Stimulated activated CD4-positive, alpha-beta T cell treated with anti-CD3 and anti-CD28 coated beads, Interleukin-12 subunit alpha, Interleukin-12 subunit beta, amount 100 ng/mL, for 24 hours (primary cell): ENCODE results near the gene AUTS2.

Experiments
- DNase-seq, 2 experiments: peaks; one replicate each; pipeline ENCODE4 v3.0.0-alpha.2; 2020; ENCODE audit warnings: low read depth in 2 of 2

AUTS2 gene

DNA sequence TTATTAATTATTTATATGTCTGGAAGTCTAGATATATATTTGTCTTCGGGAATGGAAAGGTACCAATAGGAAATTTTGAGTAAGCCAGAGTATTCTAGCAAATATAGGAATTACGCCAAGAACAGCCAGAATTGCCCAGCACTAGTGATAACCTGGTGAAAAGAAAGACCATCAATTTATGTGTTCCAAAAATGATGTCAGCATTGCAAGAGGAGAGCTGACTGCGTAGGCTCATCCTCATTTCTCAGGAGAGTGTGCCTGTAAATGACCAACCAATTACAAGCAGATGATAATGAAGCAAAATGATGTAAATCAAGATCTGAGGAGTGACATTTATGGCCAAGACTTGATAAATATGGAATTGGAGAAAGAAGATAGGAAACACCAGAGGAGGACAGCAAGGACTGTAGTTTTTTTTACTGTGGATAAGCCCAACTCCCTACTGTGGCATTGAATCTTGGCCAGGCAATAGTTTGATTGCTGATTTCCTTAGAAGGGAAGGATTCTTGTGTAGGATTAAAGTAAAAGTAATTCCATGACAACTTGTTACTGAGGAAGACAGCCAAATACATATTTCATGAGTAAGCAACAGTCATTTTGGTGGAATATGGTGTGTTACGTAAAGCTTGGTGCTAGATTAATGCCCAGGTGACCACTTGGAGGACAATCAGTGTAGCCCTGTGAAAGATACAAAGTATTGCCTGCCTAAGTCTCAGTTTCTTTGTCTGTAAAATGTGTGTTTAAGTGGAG, 590.8 kb downstream of the AUTS2 start:
- DNase-seq = no peak

DNA sequence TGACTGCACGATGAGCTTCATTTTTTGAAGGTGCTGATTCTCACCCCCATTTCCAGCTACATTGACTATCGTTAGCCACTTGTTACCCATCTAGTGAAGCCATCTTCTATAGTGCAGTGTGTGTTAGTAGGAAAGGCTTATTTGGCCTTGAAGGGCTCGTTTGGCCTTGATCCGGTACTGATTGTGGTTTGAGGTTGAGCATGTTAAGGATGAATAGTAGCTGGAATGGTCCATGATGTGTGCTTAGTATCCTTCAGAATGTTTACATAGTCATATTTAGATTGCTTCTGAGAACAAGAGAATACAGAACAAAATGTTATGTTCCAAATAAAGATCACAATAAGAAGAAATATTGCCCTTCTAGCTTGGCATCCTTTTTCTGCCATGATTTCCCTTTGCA, 591.5 kb downstream of the AUTS2 start:
- no peak for DNase-seq

DNA sequence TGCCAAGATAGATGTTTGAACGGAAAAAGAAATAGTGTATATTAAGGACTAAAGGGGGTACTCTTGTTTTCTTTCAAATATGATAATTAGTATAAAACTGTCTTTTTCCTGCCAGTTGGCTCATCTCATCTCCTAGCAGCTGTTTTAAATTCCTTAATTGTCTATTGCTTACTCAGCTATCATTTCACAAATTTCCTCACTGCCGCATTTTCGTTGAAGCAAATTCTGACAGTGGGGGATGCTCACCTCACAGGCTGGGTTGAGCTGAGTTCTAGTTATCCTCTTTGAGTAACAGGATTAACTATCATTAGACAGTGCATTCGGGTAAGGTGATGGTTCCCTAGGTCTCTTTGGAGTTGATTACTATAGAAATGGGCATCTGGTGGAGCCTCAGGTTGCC, 592.0 kb downstream of the AUTS2 start:
- DNase-seq = no peak

DNA sequence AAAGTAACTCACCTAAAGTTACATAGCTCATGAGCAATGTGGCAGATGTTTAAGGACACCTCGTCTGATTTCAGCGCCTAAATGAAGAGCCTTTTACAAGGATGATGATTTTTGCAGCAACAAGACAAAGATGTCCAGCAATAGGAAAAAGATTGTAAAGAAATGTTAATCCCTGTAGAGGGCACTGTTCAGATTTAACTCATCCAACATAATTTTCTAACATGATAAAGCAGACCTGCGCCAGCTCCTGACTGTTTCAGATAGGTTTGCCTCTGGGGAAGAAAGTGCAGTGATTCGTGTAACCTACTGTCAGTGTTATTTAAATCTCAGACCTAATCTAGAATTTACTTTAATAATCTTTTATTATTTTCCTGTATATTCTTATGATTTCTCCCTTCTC, 595.2 kb downstream of the AUTS2 start:
- DNase-seq = no peak

DNA sequence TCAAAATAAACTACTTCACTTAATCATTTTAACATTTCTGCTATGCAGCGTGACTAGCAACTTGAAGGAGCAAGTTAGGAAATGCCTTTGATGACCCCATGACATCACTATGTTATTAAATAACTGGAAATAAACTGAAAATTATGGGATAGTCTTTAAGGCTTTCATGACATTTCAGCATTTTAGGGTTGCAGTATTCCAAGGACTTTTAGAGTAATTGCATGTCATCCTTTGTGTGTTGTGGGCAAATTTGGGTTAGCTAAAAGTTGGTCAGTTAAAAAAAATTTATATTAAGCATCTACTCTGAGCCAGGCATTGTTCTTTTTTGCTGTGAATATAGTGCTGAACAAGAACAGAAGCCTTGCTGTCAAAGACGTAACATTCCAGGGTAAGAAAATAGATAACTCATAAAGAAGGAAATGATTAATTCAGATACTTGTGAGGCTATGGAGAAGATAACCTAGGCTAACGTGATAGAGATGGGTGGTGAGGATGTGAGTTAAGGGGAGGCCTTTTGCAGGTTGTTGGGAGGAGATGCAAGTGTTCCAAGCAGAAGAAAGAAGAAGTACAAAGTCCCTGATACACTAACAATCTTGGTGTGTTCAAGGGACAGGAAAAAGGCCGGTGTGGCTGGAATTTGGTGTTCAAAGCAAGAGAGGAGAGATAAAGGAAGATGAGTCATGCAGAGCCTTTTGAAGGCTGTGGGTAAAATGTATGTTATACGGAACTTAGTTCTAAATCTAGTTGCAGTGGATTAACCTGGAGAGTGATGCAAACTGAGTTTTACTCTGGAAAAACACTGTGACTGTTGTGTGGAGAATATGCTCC, 610.2 kb downstream of the AUTS2 start:
- DNase-seq = no peak

DNA sequence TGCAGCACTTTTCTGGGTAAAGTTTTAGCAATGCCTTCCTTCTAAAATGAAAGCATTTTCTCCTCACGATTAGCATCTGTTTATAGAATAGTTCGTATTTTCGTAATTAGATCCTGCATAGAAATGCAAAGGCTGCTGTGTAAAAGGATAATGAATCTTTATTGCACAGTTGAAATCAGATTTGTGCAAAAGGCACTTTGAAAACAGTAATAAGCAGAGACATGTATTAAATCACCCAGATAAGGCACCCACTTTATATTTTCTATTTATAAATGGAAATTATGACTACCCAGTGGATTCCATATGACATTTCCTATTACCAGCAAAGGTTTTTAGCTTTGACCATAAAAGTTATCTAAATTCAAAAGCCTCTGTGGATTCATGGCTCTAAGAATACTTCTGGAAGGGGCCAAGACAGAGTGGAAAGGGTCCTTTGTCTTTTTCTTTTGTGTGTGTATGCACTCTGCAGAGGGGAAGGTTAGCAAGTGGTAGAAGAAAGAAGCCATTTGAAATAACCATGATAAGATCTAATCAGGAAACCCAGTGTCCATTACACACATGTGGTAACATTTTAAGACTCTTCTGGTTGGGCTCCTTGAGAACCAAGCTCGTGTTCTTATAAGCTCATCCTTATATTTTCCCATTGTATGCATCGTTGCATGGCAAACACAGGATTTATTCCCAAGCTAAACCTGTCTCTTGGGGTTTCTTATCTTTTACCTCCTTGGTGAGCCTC, 612.1 kb downstream of the AUTS2 start:
- DNase-seq = no peak

DNA sequence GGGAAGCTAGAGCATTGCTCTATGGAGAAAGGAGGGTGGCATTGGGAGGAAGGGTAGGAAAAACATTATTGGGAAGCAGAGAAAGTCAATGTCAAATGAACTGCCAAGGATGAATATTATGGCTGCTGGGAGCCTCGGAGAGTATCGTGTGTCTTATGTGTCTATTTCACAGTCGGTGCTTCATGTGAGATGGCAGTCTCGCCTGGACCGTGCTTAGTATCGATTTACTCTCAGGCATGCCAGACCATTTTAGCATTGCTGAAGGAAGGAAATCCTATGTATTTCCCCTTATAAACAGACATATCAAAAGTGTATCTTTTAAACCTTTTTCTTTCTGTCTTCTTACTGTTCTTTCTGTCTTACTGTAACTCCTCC, 612.6 kb downstream of the AUTS2 start:
- DNase-seq = no peak

DNA sequence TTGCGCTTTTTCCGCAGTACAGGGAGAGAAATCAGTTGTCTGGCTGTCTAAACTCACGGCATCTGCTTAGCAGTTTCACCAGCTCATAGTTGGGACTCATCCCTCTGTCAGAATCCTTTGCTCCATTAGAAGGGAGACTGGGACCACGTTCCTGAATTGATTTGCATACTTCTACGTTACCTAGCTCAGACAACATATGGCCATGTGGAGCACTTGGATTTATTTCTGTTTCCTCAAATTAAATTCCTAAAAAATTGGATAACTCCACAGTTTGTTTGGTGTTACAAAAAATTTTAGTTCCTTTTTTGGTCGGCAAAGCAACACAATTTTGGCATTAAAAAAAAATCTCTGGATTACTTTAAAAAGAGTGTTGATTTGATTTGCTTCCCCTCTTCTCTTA, 614.0 kb downstream of the AUTS2 start:
- DNase-seq = no peak

DNA sequence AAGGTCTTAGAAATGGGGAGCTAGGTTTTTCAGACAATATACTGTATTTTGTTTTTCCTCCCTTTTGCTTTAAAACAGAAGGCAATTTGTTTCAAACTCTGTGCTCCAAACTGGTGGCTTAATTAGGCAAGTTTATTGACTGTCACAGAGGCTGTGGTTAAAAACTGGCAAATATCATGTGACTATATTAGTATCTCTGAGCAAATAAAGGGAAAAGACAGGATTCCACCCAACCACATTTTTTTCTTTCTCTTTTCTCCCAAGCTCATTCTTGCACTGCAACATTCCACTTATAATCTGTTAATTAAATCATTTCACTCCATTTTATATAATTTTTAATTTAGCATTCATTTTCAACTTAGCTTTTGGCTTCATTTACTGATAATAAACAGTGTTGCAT, 615.8 kb downstream of the AUTS2 start:
- DNase-seq = no peak

DNA sequence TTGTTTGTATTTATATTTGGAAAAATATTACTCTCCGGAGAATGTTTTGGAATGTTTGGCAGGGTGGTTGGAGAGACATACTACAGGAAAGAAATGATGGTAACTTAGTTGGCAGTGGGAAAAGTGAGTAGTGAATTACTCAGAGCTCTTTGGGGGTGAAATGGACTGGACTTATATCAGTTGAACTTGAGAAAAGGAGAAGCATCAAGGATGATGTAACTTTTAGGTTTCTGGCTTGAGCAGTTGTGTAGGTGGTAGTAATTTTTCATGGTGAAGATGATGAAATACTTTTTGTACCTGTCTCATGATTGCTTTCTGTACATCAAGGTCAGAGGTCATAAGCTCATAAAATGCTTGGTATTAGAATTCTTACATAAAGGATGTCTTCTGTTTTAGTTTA, 617.2 kb downstream of the AUTS2 start:
- DNase-seq = no peak

DNA sequence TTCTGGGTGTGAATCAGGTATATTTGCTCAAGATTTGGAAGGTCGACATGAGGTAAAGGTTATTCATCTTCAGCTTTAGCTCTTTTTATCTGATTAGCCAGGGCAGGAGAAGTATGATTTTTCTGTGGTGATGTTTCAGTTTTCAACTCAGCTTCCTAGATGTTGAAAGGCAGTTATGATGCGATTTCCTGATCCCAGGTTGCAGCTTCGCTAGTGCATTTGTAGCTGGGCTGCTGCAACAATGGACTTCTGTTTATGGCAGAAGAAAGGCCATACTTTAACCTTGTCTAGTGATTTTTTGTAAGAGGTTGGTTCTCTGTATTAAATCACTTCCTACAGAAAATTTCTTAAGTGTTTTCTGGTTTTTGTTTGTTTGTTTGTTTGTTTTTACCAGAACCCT, 619.3 kb downstream of the AUTS2 start:
- no peak for DNase-seq

DNA sequence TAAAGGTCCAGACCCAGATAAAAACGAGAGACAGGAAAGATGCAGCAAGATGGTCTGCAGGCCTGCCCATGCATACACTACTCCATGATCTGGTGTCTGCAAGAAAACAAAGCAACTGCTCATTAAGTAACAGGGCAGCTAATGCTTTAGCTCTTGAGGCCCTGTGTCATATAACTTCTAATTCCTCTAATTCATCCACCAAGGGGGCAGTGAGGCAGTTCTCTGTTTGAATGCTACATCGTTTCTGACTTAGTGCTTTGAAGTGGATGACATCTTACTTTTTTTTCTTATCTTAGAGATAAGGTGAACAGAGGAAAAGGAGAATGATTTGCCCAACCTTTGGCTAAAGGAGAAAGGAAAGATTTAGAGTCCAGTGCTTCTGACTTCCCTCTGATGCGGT, 619.7 kb downstream of the AUTS2 start:
- DNase-seq = no peak

DNA sequence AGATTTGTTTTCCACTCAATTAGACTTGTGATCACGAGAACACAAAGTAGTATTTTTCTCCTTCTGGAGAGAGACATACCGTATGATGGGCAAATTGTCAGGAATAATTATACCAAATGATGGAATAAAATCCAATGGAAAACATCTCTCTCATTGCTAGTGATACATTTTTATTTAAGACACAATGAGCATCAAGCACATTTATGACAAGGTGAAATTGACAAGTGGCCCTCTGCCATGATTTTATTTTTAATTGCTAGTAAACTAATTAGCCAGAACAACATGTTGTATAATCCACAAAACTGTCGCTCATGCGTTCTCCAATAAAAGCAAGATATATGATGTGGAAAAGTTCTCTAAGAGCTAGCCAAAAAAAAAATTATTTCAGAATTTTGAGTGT, 620.8 kb downstream of the AUTS2 start:
- no peak for DNase-seq

DNA sequence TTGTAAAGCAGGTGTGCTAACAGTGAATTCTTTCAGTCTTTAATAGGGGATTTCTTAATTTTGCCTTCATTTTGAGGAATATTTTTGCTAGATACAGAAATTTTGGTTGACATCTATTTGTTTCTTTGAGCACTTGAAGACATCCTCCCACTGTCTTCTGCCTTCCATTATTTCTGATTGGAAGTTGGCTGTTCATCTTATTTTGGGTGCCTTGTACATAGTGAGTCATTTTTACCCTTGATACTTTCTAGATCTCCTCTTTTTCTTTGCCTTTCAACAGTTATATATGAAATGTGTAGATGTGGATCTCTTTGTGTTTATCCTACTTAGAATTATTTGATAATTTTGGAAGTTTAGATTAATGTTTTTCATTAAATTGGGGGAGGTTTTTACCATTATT, 631.0 kb downstream of the AUTS2 start:
- DNase-seq = no peak

DNA sequence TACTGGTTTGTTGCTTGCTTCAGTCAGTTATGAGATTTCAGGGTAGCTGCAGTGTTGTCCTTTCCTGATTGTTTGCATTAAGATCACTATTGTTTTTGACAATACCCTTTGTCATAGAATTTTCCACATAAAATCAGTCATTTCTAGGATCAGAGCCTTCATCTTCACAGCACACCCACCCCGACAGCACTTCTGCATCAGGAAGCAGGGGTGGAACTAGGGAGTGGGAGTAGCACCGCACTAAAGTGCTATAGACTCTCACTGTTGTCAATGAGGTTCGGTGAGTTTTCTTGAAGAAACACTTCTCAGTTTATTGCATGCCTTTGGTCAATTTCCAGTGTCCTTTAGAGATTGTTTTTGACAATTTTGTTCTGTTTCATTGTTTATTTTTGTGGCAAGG, 632.5 kb downstream of the AUTS2 start:
- no peak for DNase-seq

DNA sequence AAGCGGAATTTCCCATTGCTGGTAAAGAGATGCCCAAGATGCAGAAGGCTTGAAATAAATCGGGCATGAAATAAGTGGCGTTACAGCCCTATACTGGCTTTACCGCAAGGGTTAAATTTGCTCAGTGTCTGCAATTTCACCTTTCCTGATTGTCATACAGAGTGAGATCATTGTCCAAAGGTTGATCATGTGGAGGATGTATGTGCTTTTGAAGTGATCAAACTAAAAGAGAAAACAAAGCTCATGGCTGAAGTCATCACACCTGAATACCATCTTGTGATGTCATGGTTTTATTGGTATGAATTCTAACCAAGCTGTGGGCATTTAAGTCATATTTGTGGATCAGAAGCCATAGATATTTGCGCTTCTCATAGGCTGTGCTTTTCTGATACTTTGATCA, 635.5 kb downstream of the AUTS2 start:
- no peak for DNase-seq

DNA sequence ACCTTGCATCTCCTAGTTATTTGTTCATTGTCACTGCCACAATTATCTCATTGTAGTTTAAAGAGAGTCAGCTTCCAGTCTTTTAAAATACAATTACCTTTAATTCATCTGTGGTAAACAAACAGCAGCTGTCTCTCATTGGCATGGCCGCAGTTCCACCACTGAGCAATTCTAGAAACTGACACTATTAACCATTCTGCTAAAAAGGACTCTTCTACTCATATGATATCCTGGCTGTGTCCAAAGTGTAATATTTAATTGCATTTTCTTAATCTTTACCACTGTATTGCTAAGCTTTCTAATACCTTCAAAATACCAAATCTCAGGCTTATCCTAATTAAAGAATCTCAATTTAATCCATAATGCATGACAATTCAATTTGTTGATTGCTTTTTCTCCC, 639.0 kb downstream of the AUTS2 start:
- no peak for DNase-seq

DNA sequence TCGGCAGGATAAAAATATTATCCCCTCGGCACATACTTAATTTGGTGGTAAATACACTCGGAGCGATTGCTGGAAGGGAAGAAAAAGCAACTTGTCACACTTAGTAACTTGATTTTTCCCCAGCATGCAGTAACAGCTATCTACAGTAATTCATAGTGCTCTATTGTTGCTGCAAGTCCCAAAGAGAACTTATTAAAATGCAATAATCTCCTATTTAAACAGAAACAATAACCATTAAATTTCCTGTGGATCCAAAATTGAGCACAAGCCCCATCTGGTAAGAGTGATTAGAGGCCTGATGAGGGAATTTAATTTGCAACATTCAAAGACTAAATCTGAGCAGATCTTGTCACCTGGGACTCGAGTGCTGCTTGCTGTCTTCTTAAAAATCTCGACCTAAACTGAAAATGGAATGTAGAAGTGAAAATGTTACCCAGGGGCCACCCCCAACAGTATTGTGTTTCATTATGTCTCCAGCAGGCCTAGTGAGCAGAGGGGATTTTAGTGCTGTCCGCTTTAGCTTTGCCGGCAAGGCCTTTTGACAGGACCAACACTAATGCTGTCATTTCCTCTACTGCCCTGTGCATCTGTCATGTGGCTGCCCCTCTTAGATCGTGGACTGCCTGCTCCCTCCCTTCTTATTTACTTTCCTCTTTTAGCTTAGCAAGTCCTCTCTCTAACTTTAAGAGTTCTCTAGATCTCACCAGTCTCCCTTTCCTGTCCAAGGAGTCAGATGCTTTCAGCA, 639.7 kb downstream of the AUTS2 start:
- DNase-seq = no peak

DNA sequence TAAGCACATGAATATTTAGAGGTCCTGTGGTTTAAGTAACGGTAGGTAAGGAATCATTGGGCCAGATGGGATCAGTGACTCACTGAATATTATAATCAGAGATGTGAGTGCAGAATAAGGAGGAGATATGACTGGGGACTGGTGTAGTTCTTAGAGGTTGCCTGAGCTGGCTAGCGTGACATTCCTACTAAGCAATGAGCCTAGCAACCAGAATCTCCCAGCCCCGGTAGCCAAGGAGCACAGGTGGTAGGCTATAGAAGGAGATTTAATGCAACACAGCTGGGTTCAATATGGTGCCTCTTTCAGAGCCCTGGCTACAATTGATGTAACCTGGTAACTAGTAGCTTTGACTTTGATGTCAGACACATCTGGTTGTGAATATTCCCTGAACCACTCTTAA, 641.6 kb downstream of the AUTS2 start:
- no peak for DNase-seq

DNA sequence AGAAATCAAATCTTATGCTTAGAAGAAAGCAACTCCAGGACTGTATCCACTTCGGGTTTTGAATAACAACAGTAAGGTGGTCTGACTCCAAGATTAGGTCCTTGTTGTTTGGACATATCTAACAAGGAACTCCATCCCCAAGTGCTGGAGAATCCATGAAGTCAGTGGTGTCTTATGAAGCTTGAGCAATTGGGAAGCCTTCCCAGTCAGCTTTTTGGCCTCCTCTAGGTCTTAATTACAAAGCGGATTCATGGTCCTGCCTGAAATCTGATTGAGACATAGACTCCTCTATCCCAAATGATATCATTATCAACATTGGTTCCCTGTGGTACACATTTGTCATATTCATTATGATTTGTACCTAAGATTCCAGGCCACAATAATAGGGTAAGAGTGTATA, 642.6 kb downstream of the AUTS2 start:
- no peak for DNase-seq

DNA sequence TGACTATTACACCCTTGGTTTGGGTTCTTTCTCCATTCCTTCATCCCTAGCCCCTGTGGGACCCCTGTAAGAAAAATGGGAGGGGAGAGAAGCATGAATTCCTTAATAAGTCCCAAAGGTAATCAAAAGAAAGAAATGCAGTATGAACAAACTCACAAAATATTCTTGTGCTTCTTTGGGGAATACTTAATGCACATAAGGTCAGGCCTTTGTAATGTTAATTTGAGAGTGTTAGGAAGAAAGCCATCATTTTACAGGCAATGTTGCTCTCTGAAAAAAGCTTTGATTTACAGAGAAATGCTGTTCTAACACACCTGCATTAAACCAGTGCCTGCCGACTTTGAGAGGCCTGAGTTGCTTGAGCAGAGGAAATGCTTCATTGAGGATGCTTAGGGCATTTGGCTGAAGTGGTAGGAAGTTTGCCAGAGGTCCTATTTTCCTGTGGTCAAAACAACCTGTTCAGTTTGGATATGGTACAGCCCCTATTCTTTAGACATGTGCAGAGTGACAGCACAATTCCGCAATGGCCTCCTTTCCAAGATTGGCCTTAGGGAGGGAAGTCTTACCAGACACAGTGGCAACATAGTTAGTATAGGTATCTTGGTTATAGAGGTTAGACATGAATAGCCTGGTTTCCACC, 643.4 kb downstream of the AUTS2 start:
- no peak for DNase-seq

DNA sequence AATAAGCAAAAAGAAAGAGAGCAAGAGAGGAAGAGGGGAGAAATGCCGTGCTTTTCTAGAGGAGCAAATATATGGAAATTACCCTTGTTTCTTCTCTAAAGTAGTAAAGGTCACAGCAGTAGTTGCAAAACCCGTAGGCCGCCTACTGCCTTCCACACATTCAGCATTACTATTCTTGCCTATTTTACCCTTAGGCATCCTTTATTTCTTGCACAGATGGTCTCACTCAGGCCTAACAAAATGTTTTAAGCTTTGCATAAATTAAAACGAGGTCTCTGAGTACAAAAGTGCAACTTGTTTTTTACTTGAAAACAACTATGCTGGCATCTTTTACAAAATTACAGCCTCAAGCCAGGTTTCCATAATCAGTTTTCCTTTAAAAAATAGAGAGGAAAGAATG, 644.6 kb downstream of the AUTS2 start:
- no peak for DNase-seq
